Esophagus muscularis mucosa (tissue), 4 donors: ENCODE data around the gene CTDP1. TPM values are rescaled to one million over a fixed set of nuclear protein-coding genes. Genes with fewer than 3 reads are reported as not detected.

ENCODE experiments used
- DNase-seq: peaks from one replicate; pipeline ENCODE4 v3.0.0-alpha.2; 2017; ENCODE audit errors: extremely low spot score
- H3K27ac ChIP-seq, 4 donors: fragments of 200-600 bp; sonication (generic); replicated peaks in 1 of 4; 1 replicate in 3 of 4; 2 replicates in 1 of 4; pipeline ENCODE4 v1.5.1; 2016 to 2019; ENCODE audit warnings: mild to moderate bottlenecking in 1 of 4
- H3K27me3 ChIP-seq, 4 donors: fragments of 200-600 bp; sonication (generic); one replicate each; pipeline versions ENCODE4 v1.5.1 to v1.6.0; 2016 to 2019
- H3K36me3 ChIP-seq, 4 donors: fragments of 200-600 bp; sonication (generic); one replicate each; pipeline ENCODE4 v1.5.1; 2016 to 2019
- H3K4me1 ChIP-seq, 4 donors: fragments of 200-600 bp; sonication (generic); one replicate each; pipeline ENCODE4 v1.5.1; 2016 to 2019
- H3K4me3 ChIP-seq, 4 donors: fragments of 200-600 bp; sonication (generic); 1 replicate in 2 of 4; 2 replicates in 2 of 4; pipeline ENCODE4 v1.5.1; 2016 to 2019; ENCODE audit warnings: mild to moderate bottlenecking in 4 of 4, moderate library complexity in 1 of 4
- H3K9me3 ChIP-seq, 4 donors: fragments of 200-600 bp; sonication (generic); 1 replicate in 3 of 4; 2 replicates in 1 of 4; pipeline ENCODE4 v1.5.1; 2016 to 2019
- CTCF ChIP-seq, 3 experiments: fragments of 200-600 bp in 2 of 3; fragments of 450-650 bp in 1 of 3; sonication (generic) in 2 of 3; IDR thresholded peaks; one replicate each; pipeline ENCODE4 v1.5.1; 2017 to 2019; ENCODE audit warnings: antibody characterized with exemption in 3 of 3, mild to moderate bottlenecking in 2 of 3, moderate library complexity in 1 of 3
- EP300 ChIP-seq: sonication (generic); formaldehyde crosslinking; IDR thresholded peaks from one replicate; pipeline ENCODE4 v1.6.1; 2017; ENCODE audit warnings: antibody characterized with exemption
- POLR2A ChIP-seq: fragments of 450-650 bp; IDR thresholded peaks from one replicate; pipeline ENCODE4 v1.6.1; 2017; ENCODE audit warnings: antibody characterized with exemption, moderate library complexity, mild to moderate bottlenecking, low read depth
- POLR2AphosphoS5 ChIP-seq, 2 donors: sonication (generic); formaldehyde crosslinking; IDR thresholded peaks; one replicate each; pipeline ENCODE4 v1.6.1; 2017; ENCODE audit warnings: antibody characterized with exemption in 2 of 2
- WGBS: methylation state at CpG from one replicate; pipeline ENCODE4 v1.1.5; 2018; 5-methylcytosine and 5-hydroxymethylcytosine counted together
- intact Hi-C: fragments of 100-400 bp; cut with DNase I; formaldehyde crosslinking; loops from one replicate; pipeline ENCODE4 v1.15.1; 2023
- total RNA-seq, 4 donors: library from RNA; depleted of rRNA; stranded (reverse); fragments of >200 nt; gene quantifications; one replicate each; pipeline versions ENCODE4 v1.1.0 to v1.2.1, GENCODE V29; 2016

CTDP1 gene
- total RNA-seq, 4 donors from 2014 or later: 22.0 to 28.5 (median 24.5) TPM

GRCh38 chr18:79635427-79635726 is 44.2 kb upstream of the CTDP1 start:
- Histone ChIP-seq H3K9me3 (no peaks in the 10 kb centered on the region), H3K27ac (no peak overlapping the region), H3K4me1 (peaks cover 0 to 12% (median 4%) of the 10 kb centered on the region in 4 donors), H3K27me3 (peaks cover 0 to 35% (median 10%) of the 10 kb centered on the region in 4 donors), H3K36me3 (no peaks in the 10 kb centered on the region), H3K4me3 (no peak overlapping the region)
- TF ChIP-seq POLR2A: no peak
- TF ChIP-seq CTCF (IDR thresholded peaks at IDR 0.05): no peak
- TF ChIP-seq POLR2AphosphoS5 (IDR thresholded peaks at IDR 0.05): no peak
- TF ChIP-seq EP300: no peak
- WGBS: 91% methylated on average over 15 of the region's 15 CpGs
- intact Hi-C loops: no loop called here
- no peak for DNase-seq

GRCh38 chr18:79637181-79637920 is 42.3 kb upstream of the CTDP1 start:
- no peaks in the 10 kb centered on the region for H3K9me3 ChIP-seq
- intact Hi-C loops: no loop called here
- WGBS: 34% methylated on average over 38 of the region's 58 CpGs
- no peak for TF ChIP-seq POLR2A
- no peak for TF ChIP-seq CTCF (IDR thresholded peaks at IDR 0.05)
- TF ChIP-seq EP300: no peak
- TF ChIP-seq POLR2AphosphoS5 (IDR thresholded peaks at IDR 0.05): no peak
- DNase-seq: no peak
- H3K27ac ChIP-seq: no peak overlapping the region
- H3K36me3 ChIP-seq: no peaks in the 10 kb centered on the region
- H3K4me3 ChIP-seq: no peak overlapping the region
- peaks cover 0 to 12% (median 4%) of the 10 kb centered on the region in 4 donors for H3K4me1 ChIP-seq
- H3K27me3 ChIP-seq: peaks cover 0 to 51% (median 10%) of the 10 kb centered on the region in 4 donors

- intact Hi-C loops: no loop called here
- Histone ChIP-seq H3K9me3 (no peaks in the 10 kb centered on the region), H3K4me1 (peaks cover 0 to 12% (median 4%) of the 10 kb centered on the region in 4 donors), H3K4me3 (no peak overlapping the region), H3K27me3 (peaks cover 0 to 54% (median 10%) of the 10 kb centered on the region in 4 donors), H3K36me3 (no peaks in the 10 kb centered on the region), H3K27ac (no peak overlapping the region)
- DNase-seq: no peak
- WGBS: 50% methylated on average over 26 of the region's 99 CpGs
- TF ChIP-seq EP300 (no peak), POLR2A (no peak), POLR2AphosphoS5 (IDR thresholded peaks at IDR 0.05) (no peak), CTCF (IDR thresholded peaks at IDR 0.05) (no peak)
Observed at GRCh38 chr18:79637921-79638909, 41.4 kb upstream of the CTDP1 start.

GRCh38 chr18:79639072-79639829 is 40.4 kb upstream of the CTDP1 start:
- WGBS: 79% methylated on average over 10 of the region's 10 CpGs
- Histone ChIP-seq H3K27ac (no peak overlapping the region), H3K36me3 (no peaks in the 10 kb centered on the region), H3K4me1 (peaks cover 3 to 17% (median 8%) of the 10 kb centered on the region in 4 donors), H3K4me3 (no peak overlapping the region), H3K27me3 (peaks cover 0 to 57% (median 10%) of the 10 kb centered on the region in 4 donors), H3K9me3 (no peaks in the 10 kb centered on the region)
- no peak for DNase-seq
- TF ChIP-seq POLR2AphosphoS5 (IDR thresholded peaks at IDR 0.05) (no peak), POLR2A (no peak), CTCF (IDR thresholded peaks at IDR 0.05) (no peak)
- intact Hi-C loops: no loop called here
